HG03280 (cell line): ENCODE results near the gene RETREG2.

Source experiments
- ATAC-seq: cut with Tn5 transposase; IDR thresholded peaks from one replicate; pipeline ENCODE4 v1.9.1; 2021; ENCODE audit warnings: mild to moderate bottlenecking, moderate library complexity; ENCODE audit not compliant: unreplicated experiment

The RETREG2 gene

DNA sequence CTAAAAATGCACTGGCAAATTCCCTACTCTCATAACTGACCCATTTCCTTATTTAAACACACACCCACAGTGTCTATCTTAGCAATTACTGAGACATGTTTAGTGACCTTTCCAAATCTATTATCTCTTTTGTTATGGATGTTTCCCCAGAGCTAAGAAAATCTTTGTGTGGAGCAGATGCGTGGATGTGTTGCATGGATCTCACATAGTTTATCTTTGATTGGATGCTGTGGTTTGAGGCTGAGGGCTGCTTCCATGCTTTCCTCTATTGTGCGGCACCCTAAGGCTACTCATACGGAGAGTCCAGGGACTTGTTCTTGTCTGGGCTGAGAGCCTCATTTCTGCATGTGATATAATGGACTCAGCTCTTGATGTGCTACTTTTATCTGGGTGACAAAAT is 56.3 kb downstream of the RETREG2 start:
- no peak for ATAC-seq
